Measurements from ENCODE around the gene NEK1. TPM values are rescaled to one million over a fixed set of nuclear protein-coding genes. Genes with fewer than 3 reads are reported as not detected.

The NEK1 gene
- total and polyA plus RNA-seq, 2 of the 13 experiments (the other 11 are each of a cell fraction or from before 2014, with no cell fraction given), result 2.9 to 5.4 TPM

GRCh38 chr4:169611991-169612870 lies at the start of gene NEK1 (continued):
- no peak for TF ChIP-seq EP300 (IDR thresholded peaks at IDR 0.05; ENCODE audit: low read depth in 2 of 2, low read length in 2 of 2)
- TF ChIP-seq EP300 (CRISPR knock-in tag; IDR thresholded peaks at IDR 0.05; ENCODE audit: borderline replicate concordance), result no peak
- TF ChIP-seq ZNF883 (CRISPR knock-in tag; IDR thresholded peaks at IDR 0.05; ENCODE audit: not compliant biosample characterization), result peak; percentile 65
- TF ChIP-seq NCOA5 (CRISPR knock-in tag; IDR thresholded peaks at IDR 0.05), result no peak
- no peak for TF ChIP-seq ATF6 (CRISPR knock-in tag; conservative IDR thresholded peaks at IDR 0.05)
- no peak for TF ChIP-seq ZMYM3 (CRISPR knock-in tag; IDR thresholded peaks at IDR 0.05)
- TF ChIP-seq ELK4 (CRISPR knock-in tag; IDR thresholded peaks at IDR 0.05; ENCODE audit: borderline replicate concordance), result no peak
- TF ChIP-seq GTF2F1 (IDR thresholded peaks at IDR 0.05; ENCODE audit: low read length), result no peak
- TF ChIP-seq ZNF800 (CRISPR knock-in tag; IDR thresholded peaks at IDR 0.05), result no peak
- no peak for TF ChIP-seq MAF1 (CRISPR knock-in tag; IDR thresholded peaks at IDR 0.05; ENCODE audit: borderline replicate concordance)
- no peak for TF ChIP-seq REXO4 (CRISPR knock-in tag; IDR thresholded peaks at IDR 0.05; ENCODE audit: borderline replicate concordance)
- no peak for TF ChIP-seq ELF4 (CRISPR knock-in tag; IDR thresholded peaks at IDR 0.05; ENCODE audit: borderline replicate concordance)
- no peak for TF ChIP-seq ZNF83 (CRISPR knock-in tag; IDR thresholded peaks at IDR 0.05; ENCODE audit: borderline replicate concordance)
- no peak for TF ChIP-seq TRIM24 (CRISPR knock-in tag; IDR thresholded peaks at IDR 0.05)
- peak; percentile 77 for TF ChIP-seq ZNF891 (CRISPR knock-in tag; IDR thresholded peaks at IDR 0.05)
- peak; percentile 61; the same call in 1 of the 2 replicates for TF ChIP-seq TFDP1 (CRISPR knock-in tag; IDR thresholded peaks at IDR 0.05; ENCODE audit: borderline replicate concordance)
- TF ChIP-seq DNMT3B (CRISPR knock-in tag; conservative IDR thresholded peaks at IDR 0.05), result no peak
- no peak for TF ChIP-seq ZNF326 (CRISPR knock-in tag; IDR thresholded peaks at IDR 0.05; ENCODE audit: borderline replicate concordance)
- TF ChIP-seq NCOA2 (CRISPR knock-in tag; IDR thresholded peaks at IDR 0.05), result peak; percentile 38; the same call in 1 of the 2 replicates
- TF ChIP-seq ZNF710 (CRISPR knock-in tag; IDR thresholded peaks at IDR 0.05; ENCODE audit: borderline replicate concordance), result 0 out of 2 replicates have a peak, but pooled peaks have one; percentile 64
- peak; percentile 80 for TF ChIP-seq RBFOX2 (IDR thresholded peaks at IDR 0.05; ENCODE audit: low read depth, low read length)

All from HepG2 (cell line).